Muscle layer of duodenum (tissue), 2 donors: ENCODE results near the gene LGALS4.
"Not testable (repeated sequence)": the region's sequence is repeated elsewhere in the genome, so short reads cannot be mapped to it uniquely, and the experiment has no call there.

ENCODE experiments used
- H3K27ac ChIP-seq: one replicate; pipeline ENCODE4 v1.7.0; 2013; ENCODE audit warnings: mild to moderate bottlenecking, low read length
- H3K27me3 ChIP-seq: one replicate; pipeline ENCODE4 v1.7.0; 2013; ENCODE audit warnings: low read depth, mild to moderate bottlenecking, control low read depth, low read length
- H3K36me3 ChIP-seq, 2 donors: one replicate each; pipeline ENCODE4 v1.7.0; 2013; ENCODE audit warnings: low read length in 2 of 2, control low read depth in 1 of 2, mild to moderate bottlenecking in 1 of 2; ENCODE audit not compliant: insufficient read depth in 2 of 2, control insufficient read depth in 1 of 2
- H3K4me1 ChIP-seq, 2 donors: one replicate each; pipeline ENCODE4 v1.7.0; 2013; ENCODE audit warnings: low read length in 2 of 2, mild to moderate bottlenecking in 2 of 2, control low read depth in 1 of 2, moderate library complexity in 1 of 2; ENCODE audit not compliant: insufficient read depth in 2 of 2, control insufficient read depth in 1 of 2
- H3K4me3 ChIP-seq, 2 donors: one replicate each; pipeline ENCODE4 v1.7.0; 2013; ENCODE audit warnings: low read length in 2 of 2, low read depth in 1 of 2, mild to moderate bottlenecking in 1 of 2
- H3K9me3 ChIP-seq, 2 donors: one replicate each; pipeline ENCODE4 v1.7.0; 2013; ENCODE audit warnings: low read length in 2 of 2, control low read depth in 1 of 2, mild to moderate bottlenecking in 1 of 2; ENCODE audit not compliant: control insufficient read depth in 1 of 2
- donor health status: healthy.

Gene LGALS4

DNA sequence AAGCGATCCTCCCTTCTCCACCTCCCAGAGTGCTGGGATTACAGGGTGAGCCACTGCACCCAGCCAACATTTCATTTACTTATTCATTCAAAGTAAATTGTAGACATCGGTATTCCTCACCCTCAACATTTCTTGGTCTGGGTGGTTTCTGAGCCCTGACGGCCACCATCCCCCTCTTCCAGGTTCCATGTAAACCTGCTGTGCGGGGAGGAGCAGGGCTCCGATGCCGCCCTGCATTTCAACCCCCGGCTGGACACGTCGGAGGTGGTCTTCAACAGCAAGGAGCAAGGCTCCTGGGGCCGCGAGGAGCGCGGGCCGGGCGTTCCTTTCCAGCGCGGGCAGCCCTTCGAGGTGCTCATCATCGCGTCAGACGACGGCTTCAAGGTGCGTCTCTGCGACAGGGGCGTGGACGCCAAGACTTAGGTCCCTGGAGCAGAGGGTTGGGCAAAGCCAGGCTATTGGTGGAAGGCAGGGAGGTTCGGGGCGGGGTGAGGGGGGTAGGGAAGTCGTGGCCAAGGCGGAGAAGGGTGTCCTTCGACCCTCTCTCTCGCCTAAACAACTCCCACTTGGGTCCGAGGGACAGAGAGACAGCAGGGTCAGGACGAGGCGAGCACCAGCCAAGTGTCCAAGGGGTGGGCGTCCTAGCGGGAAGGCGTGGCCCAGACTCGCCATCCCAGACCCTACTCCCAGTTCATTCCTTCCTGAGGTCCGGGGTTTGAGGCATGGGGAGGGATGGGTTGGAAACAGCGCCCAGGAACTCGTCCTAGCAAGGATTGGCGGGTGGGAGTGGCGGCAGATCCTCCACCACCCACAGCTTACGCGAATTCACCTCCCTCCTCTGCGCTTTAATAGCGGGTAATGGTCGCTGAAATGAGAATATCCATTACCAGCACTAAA, 22.0 kb downstream of the LGALS4 start:
- H3K27me3 ChIP-seq, H3K27ac ChIP-seq, H3K36me3 ChIP-seq, H3K4me1 ChIP-seq, H3K9me3 ChIP-seq, H3K4me3 ChIP-seq: not testable (repeated sequence)

DNA sequence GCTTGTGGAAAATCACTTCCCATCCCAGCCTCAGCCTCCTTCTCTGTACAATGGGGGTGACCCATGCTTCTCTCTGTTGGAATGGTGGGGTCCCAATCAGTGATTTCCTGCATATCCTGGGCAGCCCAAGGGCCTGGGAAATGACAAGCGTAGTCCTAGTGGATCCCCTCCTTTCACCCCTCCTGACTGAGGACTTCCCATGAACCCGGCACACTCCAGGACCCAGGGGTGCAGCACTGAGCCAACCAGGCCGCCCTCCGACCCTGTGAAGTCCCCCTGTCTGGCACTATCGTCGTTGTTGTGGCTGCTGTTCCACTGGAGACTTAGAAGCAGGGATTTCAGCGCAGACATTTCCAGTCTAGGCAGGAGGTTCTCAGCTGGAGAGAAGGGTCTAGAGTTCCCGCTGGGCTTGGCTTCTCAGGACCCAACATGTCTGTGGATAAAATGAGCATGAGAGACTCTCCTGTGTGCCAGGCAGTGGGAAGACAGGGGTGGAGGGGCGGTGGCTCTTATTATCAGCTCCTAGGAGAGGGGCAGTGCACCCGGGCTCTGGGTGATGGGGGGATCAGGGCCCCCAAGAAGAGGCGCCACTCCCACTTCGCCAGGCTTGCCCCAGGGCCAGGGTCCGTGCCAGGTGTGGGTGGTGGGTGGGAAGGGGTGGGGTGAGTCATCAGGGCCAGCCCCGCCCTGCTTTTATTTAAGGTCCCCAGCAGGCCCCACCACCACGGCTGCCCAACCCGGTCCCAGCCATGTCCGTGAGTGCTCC, 24.1 kb downstream of the LGALS4 start, which contains the start of gene LGALS7B:
TSS of gene LGALS7B (plus strand) at position 723 of the 766 bp plus-strand sequence. CDS start at position 750, 27 bp downstream.
- Histone ChIP-seq H3K36me3 (no peaks in the 10 kb centered on the region), H3K4me1 (peaks cover 0 to 4% of the 10 kb centered on the region in 2 donors), H3K9me3 (no peaks in the 10 kb centered on the region), H3K27ac (no peak within 1 kb of the TSS), H3K27me3 (no peaks in the 10 kb centered on the region), H3K4me3 (no peak within 1 kb of the TSS)

DNA sequence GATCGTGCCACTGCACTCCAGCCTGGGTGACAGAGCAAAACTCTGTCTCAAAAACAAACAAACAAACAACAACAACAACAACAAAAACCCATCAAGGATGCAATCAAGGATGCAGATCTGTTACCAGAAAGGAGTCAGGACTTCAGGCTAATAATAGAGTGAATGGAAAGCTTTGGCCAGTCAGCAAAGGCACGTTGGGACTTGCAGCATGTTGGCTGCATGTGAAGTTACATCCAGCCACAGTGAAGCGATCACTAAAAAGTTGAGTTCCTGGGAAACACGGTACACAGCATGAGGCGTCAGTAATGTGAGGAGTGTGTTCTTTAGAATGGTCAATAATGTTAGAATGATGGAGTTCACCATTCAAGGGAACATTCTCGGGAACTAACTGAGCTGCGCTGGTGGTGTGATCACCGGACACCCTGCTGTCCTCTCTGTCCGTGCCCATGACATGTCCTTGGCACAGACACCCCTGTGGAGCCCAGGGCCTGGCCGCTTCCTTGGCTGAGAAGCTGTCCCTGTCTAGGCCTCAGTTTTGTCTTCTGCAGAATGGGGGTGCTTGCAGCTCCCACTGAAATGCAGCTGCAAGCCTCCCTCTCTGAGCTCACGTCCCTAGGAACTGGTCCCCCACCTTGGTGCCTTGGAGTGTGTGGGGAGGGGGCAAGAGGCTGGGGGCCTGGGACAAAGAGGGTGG, 26.0 kb downstream of the LGALS4 start:
- Histone ChIP-seq H3K27ac (no peak overlapping the region), H3K36me3 (no peaks in the 10 kb centered on the region), H3K27me3 (no peaks in the 10 kb centered on the region), H3K9me3 (no peaks in the 10 kb centered on the region), H3K4me3 (no peak overlapping the region), H3K4me1 (no peaks in the 10 kb centered on the region)

DNA sequence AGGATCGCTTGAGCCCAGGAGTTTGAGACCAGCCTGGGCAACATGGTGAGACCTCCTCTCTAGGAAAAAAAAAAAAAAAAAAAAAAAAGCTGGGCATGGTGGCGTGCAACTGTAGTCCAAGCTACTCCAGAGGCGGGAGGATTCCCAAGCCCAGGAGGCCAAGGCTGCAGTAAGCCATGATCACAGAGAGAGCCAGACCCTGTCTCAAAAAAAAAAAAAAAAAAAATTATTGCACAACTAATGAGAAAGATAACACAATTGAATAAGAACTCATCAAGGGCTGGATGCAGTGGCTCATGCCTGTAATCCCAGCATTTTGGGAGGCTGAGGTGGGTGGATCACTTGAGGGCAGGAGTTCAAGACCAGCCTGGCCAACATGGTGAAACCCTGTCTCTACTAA, 26.7 kb downstream of the LGALS4 start:
- not testable (repeated sequence) for H3K36me3 ChIP-seq, H3K27me3 ChIP-seq, H3K4me3 ChIP-seq, H3K27ac ChIP-seq, H3K9me3 ChIP-seq, H3K4me1 ChIP-seq

DNA sequence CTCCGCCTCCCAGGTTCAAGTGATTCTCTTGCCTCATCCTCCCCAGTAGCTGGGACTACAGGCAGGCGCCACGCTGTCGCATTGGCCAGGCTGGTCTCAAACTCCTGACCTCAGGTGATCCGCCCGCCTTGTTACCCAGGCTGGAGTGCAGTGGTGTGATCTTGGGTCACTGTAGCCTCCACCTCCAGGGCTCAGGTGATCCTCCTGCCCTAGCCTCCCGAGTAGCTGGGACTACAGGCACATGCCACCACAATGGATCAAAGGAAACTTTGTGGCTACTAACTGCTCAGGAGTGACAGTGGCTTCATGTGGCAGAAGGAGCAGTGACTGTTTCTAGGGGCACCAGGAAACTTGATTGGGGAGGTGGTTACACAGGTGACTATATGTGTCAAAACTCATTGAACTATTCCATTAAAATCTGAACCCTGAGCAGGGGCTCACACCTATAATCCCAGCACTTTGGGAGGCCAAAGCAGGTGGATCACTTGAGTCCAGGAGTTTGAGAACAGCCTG, 27.5 kb downstream of the LGALS4 start:
- Histone ChIP-seq H3K27ac (no peak overlapping the region), H3K36me3 (no peaks in the 10 kb centered on the region), H3K27me3 (no peaks in the 10 kb centered on the region), H3K4me1 (no peaks in the 10 kb centered on the region), H3K9me3 (no peaks in the 10 kb centered on the region), H3K4me3 (no peak overlapping the region)

DNA sequence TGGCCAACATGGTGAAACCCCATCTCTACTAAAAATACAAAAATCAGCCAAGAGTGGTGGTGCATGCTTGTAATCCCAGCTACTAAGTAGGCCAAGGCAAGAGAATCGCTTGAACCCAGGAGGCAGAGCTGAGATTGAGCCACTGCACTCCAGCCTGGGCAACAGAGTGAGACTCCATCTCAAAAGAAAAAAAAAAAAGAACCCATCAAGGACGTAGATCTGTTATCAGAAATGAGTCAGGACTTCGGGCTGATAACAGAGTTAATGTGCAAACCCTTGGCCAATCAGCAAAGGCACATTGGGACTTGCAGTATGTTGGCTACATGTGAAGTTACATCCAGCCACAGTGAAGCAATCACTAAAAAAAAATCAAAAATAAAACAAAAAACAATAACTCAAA, 28.5 kb downstream of the LGALS4 start:
- Histone ChIP-seq H3K9me3 (no peaks in the 10 kb centered on the region), H3K4me1 (no peaks in the 10 kb centered on the region), H3K4me3 (no peak overlapping the region), H3K27ac (no peak overlapping the region), H3K36me3 (no peaks in the 10 kb centered on the region), H3K27me3 (no peaks in the 10 kb centered on the region)

DNA sequence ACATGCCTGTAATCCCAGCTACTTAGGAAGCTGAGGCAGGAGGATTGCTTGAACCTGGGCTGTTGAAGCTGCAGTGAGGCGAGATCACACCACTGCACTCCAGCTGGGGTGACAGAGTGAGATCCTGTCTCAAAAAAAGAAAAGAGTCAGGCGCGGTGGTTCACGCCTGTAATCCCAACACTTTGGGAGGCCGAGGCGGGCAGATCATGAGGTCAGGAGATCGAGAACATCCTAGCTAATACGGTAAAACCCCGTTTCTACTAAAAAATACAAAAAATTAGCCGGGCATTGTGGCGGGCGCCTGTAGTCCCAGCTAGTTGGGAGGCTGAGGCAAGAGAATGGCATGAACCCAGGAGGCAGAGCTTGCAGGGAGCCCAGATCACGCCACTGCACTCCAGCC, 30.5 kb downstream of the LGALS4 start:
- H3K27ac ChIP-seq, H3K4me1 ChIP-seq, H3K27me3 ChIP-seq, H3K36me3 ChIP-seq, H3K9me3 ChIP-seq, H3K4me3 ChIP-seq: not testable (repeated sequence)

DNA sequence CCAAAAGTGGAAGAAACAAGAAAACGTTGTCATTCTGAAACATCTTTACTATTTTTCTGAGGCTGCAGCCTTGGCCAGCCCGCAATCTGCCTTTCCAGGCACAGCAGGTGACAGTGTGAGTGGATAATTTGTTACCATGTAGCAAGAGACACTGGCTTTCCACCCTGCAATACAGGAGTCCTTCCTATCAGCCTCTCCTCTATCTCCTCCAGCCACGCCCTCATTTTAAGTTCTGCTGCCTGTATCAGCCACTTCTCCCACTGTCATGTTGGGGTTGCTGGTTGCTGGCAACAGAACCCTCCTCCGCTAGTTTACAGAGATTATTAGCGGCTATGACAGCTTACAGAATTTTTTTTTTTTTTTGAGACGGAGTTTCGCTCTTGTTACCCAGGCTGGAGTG, 31.7 kb downstream of the LGALS4 start:
- no peak overlapping the region for H3K4me3 ChIP-seq
- H3K27ac ChIP-seq: no peak overlapping the region
- H3K9me3 ChIP-seq: no peaks in the 10 kb centered on the region
- no peaks in the 10 kb centered on the region for H3K4me1 ChIP-seq
- no peaks in the 10 kb centered on the region for H3K27me3 ChIP-seq
- H3K36me3 ChIP-seq: no peaks in the 10 kb centered on the region

DNA sequence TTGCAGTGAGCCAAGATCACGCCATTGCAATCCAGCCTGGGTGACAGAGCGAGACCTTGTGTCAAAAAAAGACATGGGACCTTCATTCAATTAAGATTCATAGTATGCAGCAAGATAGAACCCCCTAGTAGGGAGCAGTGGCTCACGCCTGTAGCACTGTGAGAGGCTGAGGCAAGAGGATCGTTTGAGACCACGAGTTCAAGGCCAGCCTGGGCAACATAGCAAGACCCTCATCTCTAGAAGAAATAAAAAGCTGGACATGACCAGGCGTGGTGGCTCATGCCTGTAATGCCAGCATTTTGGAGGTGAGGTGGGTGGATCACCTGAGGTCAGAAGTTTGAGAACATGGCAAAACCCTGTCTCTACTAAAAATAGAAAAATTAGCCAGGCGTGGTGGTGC, 32.3 kb downstream of the LGALS4 start:
- H3K36me3 ChIP-seq: no peaks in the 10 kb centered on the region
- no peak overlapping the region for H3K27ac ChIP-seq
- no peaks in the 10 kb centered on the region for H3K9me3 ChIP-seq
- H3K27me3 ChIP-seq: no peaks in the 10 kb centered on the region
- no peak overlapping the region for H3K4me3 ChIP-seq
- H3K4me1 ChIP-seq: no peaks in the 10 kb centered on the region

DNA sequence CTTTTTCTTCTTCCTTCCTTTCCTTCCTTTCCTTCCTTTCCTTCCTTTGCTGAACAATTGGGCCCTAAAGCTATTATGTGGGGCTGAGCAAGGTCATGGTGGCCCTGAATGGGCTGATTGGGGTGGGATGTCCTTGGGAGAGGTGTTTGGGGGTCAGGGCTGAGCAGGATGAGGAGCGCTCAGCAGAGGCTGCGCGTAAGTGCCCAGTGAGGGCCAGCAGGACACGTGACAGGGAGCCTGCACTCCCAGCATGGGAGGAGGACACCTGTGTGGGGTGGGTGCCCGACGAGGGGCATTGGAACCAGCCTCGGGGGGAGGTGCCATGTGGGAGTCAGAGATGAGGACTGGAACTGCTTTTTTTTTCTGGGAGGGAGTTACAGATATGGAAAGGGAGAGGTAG, 34.0 kb downstream of the LGALS4 start:
- Histone ChIP-seq H3K4me3 (no peak overlapping the region), H3K27ac (no peak overlapping the region), H3K4me1 (no peaks in the 10 kb centered on the region)

More for the DNA sequence above, 34.0 kb downstream of the LGALS4 start:
- Histone ChIP-seq H3K36me3 (no peaks in the 10 kb centered on the region), H3K27me3 (no peaks in the 10 kb centered on the region), H3K9me3 (no peaks in the 10 kb centered on the region)
